Mesothelial cell of epicardium (in vitro differentiated cells): ENCODE data around the gene FBLIM1. TPM values are rescaled to one million over a fixed set of nuclear protein-coding genes. Genes with fewer than 3 reads are reported as not detected.

Source experiments
- DNase-seq, 2 experiments: peaks; one replicate each; pipeline ENCODE4 v3.0.0; 2021; ENCODE audit warnings: low spot score in 2 of 2; ENCODE audit not compliant: unreplicated experiment in 2 of 2
- H3K27ac Mint-ChIP-seq: 2 replicates; pipeline ENCODE4 v1.8.0; 2021; ENCODE audit warnings: mixed read lengths
- H3K27me3 Mint-ChIP-seq: 2 replicates; pipeline ENCODE4 v1.8.0; 2021; ENCODE audit warnings: low read depth, mixed read lengths
- H3K36me3 Mint-ChIP-seq: 2 replicates; pipeline ENCODE4 v1.8.0; 2021; ENCODE audit warnings: mixed read lengths
- H3K4me1 Mint-ChIP-seq: 2 replicates; pipeline ENCODE4 v1.8.0; 2021; ENCODE audit warnings: mixed read lengths
- H3K4me3 Mint-ChIP-seq: 2 replicates; pipeline ENCODE4 v1.8.0; 2021; ENCODE audit warnings: mild to moderate bottlenecking, moderate library complexity, mixed read lengths
- H3K9me3 Mint-ChIP-seq: 2 replicates; pipeline ENCODE4 v1.8.0; 2021; ENCODE audit warnings: mixed read lengths
- total RNA-seq: library from RNA; stranded (reverse); gene quantifications from 3 replicates; pipeline ENCODE4 v1.2.1, GENCODE V29; 2021
- TF ChIP-seq, protein P1 (sequence below): fragments of 200-600 bp; sonication (generic); IDR thresholded peaks from one replicate; pipeline ENCODE4 v1.5.0; 2021; ENCODE audit warnings: antibody characterized with exemption; ENCODE audit not compliant: unreplicated experiment

The FBLIM1 gene
- total RNA-seq, 1 donor from 2014 or later, result 103 TPM

- H3K4me3 Mint-ChIP-seq, result no peak overlapping the region
- no peak for DNase-seq
- TF ChIP-seq, protein P1, sequence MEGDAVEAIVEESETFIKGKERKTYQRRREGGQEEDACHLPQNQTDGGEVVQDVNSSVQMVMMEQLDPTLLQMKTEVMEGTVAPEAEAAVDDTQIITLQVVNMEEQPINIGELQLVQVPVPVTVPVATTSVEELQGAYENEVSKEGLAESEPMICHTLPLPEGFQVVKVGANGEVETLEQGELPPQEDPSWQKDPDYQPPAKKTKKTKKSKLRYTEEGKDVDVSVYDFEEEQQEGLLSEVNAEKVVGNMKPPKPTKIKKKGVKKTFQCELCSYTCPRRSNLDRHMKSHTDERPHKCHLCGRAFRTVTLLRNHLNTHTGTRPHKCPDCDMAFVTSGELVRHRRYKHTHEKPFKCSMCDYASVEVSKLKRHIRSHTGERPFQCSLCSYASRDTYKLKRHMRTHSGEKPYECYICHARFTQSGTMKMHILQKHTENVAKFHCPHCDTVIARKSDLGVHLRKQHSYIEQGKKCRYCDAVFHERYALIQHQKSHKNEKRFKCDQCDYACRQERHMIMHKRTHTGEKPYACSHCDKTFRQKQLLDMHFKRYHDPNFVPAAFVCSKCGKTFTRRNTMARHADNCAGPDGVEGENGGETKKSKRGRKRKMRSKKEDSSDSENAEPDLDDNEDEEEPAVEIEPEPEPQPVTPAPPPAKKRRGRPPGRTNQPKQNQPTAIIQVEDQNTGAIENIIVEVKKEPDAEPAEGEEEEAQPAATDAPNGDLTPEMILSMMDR, result no peak
- H3K27ac Mint-ChIP-seq, result no peak overlapping the region
- H3K9me3 Mint-ChIP-seq, result no peaks in the 10 kb centered on the region
- H3K27me3 Mint-ChIP-seq, result no peaks in the 10 kb centered on the region
- peaks cover 5% of the 10 kb centered on the region for H3K4me1 Mint-ChIP-seq
- no peaks in the 10 kb centered on the region for H3K36me3 Mint-ChIP-seq
Measured at GRCh38 chr1:15738416-15739113, 20.0 kb upstream of the FBLIM1 start.

GRCh38 chr1:15739259-15739658 lies 19.3 kb upstream of the FBLIM1 start:
- Mint-ChIP-seq H3K4me3 (no peak overlapping the region), H3K27ac (no peak overlapping the region), H3K36me3 (no peaks in the 10 kb centered on the region), H3K27me3 (no peaks in the 10 kb centered on the region), H3K4me1 (peaks cover 5% of the 10 kb centered on the region), H3K9me3 (no peaks in the 10 kb centered on the region)
- no peak for DNase-seq
- TF ChIP-seq, protein P1, result no peak

- H3K4me3 Mint-ChIP-seq, result no peak overlapping the region
- H3K9me3 Mint-ChIP-seq, result no peaks in the 10 kb centered on the region
- no peak overlapping the region for H3K27ac Mint-ChIP-seq
- TF ChIP-seq, protein P1, result no peak
- H3K4me1 Mint-ChIP-seq, result peaks cover 5% of the 10 kb centered on the region
- H3K27me3 Mint-ChIP-seq, result no peaks in the 10 kb centered on the region
- no peak for DNase-seq
- no peaks in the 10 kb centered on the region for H3K36me3 Mint-ChIP-seq
Measured at GRCh38 chr1:15739745-15740144, 18.9 kb upstream of the FBLIM1 start.

DNA sequence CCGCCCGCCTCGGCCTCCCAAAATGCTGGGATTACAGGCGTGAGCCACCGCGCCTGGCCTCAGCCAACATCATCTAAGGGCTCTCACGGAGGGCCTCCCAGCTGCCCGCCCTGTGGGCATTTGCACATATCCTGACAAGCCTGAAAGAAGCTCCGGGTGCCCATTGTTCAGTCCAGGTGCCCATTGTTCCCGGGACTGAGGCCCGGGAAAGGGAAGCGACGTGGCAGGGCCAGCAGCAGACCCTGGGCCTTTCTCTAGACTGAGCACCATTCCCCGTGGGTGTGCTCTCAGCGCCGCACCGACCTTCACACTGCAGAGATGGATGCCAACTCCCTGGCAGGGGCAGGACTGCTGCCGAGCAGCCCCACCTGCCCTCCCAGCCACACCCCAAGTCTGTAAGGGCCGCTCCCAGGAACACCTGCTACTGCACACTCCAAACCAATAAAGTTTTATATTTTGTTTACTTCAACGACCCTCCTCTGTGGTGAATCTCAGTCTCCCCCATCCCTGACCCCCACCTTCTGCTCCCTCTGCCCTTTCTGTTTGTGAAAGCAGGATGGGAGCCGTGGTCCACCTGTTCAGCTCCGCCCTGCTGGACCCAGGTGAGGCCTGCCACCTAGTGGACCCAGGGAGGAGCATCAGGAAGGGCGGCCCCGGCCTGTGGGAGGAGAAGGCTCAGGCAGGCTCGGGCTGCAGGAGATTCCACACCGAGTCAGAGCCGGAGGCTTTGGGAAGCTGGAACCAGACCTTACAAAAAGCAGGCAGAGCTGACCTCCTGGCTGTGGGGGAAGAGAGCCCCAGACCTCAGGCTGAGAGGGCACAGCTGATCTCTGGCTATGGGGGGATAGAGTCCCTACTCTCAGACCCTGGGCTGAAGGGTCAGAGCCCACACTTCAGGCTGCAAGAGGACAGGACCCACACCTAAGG lies 17.4 kb upstream of the FBLIM1 start:
- TF ChIP-seq, protein P1, result peak; percentile 78
- H3K36me3 Mint-ChIP-seq, result no peaks in the 10 kb centered on the region
- H3K27me3 Mint-ChIP-seq, result no peaks in the 10 kb centered on the region
- H3K9me3 Mint-ChIP-seq, result no peaks in the 10 kb centered on the region
- peaks cover 5% of the 10 kb centered on the region for H3K4me1 Mint-ChIP-seq
- DNase-seq, result peak; percentile 71 to 80
- no peak overlapping the region for H3K27ac Mint-ChIP-seq
- no peak overlapping the region for H3K4me3 Mint-ChIP-seq

- Mint-ChIP-seq H3K9me3 (no peaks in the 10 kb centered on the region), H3K4me1 (peaks cover 5% of the 10 kb centered on the region), H3K36me3 (no peaks in the 10 kb centered on the region), H3K27ac (no peak within 1 kb of the TSS), H3K4me3 (no peak within 1 kb of the TSS), H3K27me3 (no peaks in the 10 kb centered on the region)
- TF ChIP-seq, protein P1, result no peak
- DNase-seq, result no peak
Measured at GRCh38 chr1:15742339-15742801, 16.2 kb upstream of the FBLIM1 start, which contains the start of gene TMEM82. Gene TMEM82, plus strand, starts transcription at chr1:15742499. Its CDS starts 61 bp downstream, at chr1:15742560.
